ENCODE results near the gene SLC6A19.

SLC6A19 gene

DNA sequence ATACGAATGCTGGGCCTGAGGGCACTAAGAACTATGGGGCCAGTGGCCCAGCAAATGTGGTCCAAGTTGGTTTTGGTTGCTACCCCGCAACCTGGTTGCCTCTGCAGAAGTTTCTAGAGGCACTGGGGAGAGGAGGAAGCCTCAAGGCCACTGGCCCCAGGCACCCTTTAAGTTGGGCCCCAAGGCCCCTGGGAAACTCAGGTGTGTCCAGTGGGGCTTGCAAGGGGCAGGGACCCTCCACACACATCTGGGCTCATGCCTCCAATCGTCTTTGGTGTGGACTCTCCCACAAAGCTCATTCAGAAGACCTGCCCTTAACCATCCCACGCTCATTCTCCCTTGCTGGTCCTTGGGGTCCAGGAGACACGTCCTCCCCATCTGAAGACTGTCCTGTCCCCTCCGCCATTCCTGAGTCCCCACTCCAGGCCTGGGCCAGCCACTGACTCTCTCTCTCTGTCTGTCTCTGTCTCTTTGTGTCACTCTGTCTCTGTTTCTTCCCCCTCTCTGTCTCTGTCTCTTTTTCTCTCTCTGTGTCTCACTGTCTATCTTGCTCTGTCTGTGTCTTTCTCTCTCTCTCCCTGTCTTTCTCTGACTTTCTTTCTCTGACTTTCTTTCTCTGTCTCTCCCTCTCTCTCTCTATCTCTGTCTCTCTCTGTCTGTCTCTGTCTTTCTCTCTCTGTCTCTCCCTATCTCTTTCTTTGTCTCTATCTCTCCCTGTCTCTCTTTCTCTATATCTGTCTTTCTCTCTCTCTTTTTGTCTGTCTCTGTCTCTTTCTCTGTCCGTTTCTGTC, 3.3 kb upstream of the SLC6A19 start:
- Histone ChIP-seq H3K56ac (ENCODE audit: low read length) (no peak overlapping the region), H2AK5ac (ENCODE audit: low read length) (no peak overlapping the region)
- no peak for DNase-seq

DNA sequence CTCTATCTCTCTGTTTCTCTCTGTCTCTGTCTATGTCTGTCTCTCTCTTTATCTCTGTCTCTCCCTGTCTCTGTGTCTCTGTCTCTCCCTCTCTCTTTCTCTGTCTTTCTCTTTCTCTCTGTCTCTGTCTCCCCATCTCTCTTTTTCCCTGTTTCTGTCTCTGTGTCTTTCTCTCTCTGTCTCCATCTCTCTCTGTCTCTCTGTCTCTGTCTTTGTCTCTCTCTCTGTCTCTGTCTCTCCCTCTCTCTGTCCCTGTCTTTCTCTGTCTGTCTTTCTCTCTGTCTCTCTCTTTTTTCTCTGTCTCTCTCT, 2.1 kb upstream of the SLC6A19 start:
- H2BK15ac ChIP-seq (replicated peaks; ENCODE audit: low read depth) = no peak overlapping the region
- no peak overlapping the region for H3K9ac ChIP-seq (ENCODE audit: low read length)
- no peak overlapping the region for H3K23ac ChIP-seq (ENCODE audit: low read length)
- H3K36me3 ChIP-seq (ENCODE audit: control insufficient read depth, insufficient read depth, low read length) = no peaks in the 10 kb centered on the region
- no peak overlapping the region for H3K4ac ChIP-seq (ENCODE audit: low read depth, low read length)
- H3K79me1 ChIP-seq (ENCODE audit: low read length) = no peaks in the 10 kb centered on the region
- H2AK5ac ChIP-seq (ENCODE audit: low read length) = no peak overlapping the region
- DNase-seq = no peak
- no peak overlapping the region for H3K18ac ChIP-seq (ENCODE audit: low read length)
- no peak overlapping the region for H3K4me2 ChIP-seq (ENCODE audit: low read length)
- H4K8ac ChIP-seq (ENCODE audit: low read depth, low read length) = no peak overlapping the region
- H2BK5ac ChIP-seq (ENCODE audit: low read length) = no peak overlapping the region
- no peak overlapping the region for H2BK120ac ChIP-seq (ENCODE audit: low read depth, low read length)
- H3K4me3 ChIP-seq (ENCODE audit: low read length) = no peak overlapping the region
- H3K27ac ChIP-seq (ENCODE audit: low read depth, low read length) = no peak overlapping the region
- no peaks in the 10 kb centered on the region for H3K79me2 ChIP-seq (ENCODE audit: control insufficient read depth, insufficient read depth, low read length)
- H3K27me3 ChIP-seq (ENCODE audit: insufficient read depth, low read length, poor library complexity) = no peaks in the 10 kb centered on the region
- H3K56ac ChIP-seq (ENCODE audit: low read length) = no peak overlapping the region
- no peak overlapping the region for H4K5ac ChIP-seq (ENCODE audit: low read length)
- H3K4me1 ChIP-seq (ENCODE audit: control insufficient read depth, low read depth, low read length) = no peaks in the 10 kb centered on the region

More for the DNA sequence above, 3.3 kb upstream of the SLC6A19 start:
- Histone ChIP-seq H3K9ac (ENCODE audit: low read length) (no peak overlapping the region), H3K27me3 (ENCODE audit: insufficient read depth, low read length, poor library complexity) (no peaks in the 10 kb centered on the region), H3K18ac (ENCODE audit: low read length) (no peak overlapping the region), H3K36me3 (ENCODE audit: control insufficient read depth, insufficient read depth, low read length) (no peaks in the 10 kb centered on the region), H3K4me2 (ENCODE audit: low read length) (no peak overlapping the region), H4K8ac (ENCODE audit: low read depth, low read length) (no peak overlapping the region), H2BK120ac (ENCODE audit: low read depth, low read length) (no peak overlapping the region), H3K4me1 (ENCODE audit: control insufficient read depth, low read depth, low read length) (no peaks in the 10 kb centered on the region), H2BK5ac (ENCODE audit: low read length) (no peak overlapping the region), H3K4me3 (ENCODE audit: low read length) (no peak overlapping the region), H3K79me1 (ENCODE audit: low read length) (no peaks in the 10 kb centered on the region), H4K5ac (ENCODE audit: low read length) (no peak overlapping the region), H3K27ac (ENCODE audit: low read depth, low read length) (no peak overlapping the region), H3K23ac (ENCODE audit: low read length) (no peak overlapping the region), H3K4ac (ENCODE audit: low read depth, low read length) (no peak overlapping the region), H3K79me2 (ENCODE audit: control insufficient read depth, insufficient read depth, low read length) (no peaks in the 10 kb centered on the region), H2BK15ac (replicated peaks; ENCODE audit: low read depth) (no peak overlapping the region)
- WGBS (ENCODE audit: extremely low coverage, insufficient coverage, low lambda C conversion rate) = no CpG with 5 or more reads among the region's 7 CpGs

DNA sequence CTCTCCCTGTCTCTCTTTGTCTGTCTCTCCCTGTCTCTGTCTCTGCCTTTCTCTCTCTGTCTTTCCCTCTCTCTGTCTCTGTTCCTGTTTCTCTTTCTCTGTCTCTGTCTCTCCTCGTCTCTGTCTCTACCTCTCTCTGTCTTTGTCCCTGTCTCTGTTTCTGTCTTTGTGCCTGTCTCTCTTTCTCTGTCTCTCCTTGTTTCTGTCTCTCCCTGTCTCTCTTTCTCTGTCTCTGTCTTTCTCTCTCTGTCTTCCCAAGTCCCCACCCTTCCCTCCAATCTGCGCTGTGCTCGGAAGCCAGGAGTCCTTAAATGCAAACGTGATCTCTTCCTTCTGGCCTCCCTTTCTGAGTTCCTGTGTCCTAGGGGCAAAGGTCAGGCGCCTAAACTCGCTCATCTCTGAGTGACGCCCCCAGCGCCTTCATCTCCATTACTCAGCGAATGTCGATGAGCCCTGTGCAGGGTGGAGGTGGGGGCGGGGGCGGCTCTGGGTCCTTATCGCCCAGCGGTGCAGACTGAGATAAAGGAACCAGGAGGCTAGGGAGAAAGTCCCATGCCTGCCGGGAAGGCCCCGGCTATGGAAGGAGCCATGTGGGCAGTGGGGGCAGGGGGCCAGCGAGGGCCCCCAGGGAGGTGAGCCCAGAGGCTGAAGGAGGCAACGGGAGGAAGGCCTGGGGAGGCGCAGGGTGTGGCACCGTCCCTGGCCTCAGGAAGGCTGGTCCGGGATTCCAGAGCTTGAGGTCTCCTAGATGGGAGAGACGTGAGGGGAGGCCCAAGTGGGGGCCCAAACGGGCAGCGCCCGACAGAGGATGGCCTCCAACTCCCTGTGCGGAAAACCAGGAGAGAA, 1.5 kb upstream of the SLC6A19 start:
- H3K79me1 ChIP-seq (ENCODE audit: low read length) = no peaks in the 10 kb centered on the region
- peak; percentile 43 for DNase-seq
- H2AK5ac ChIP-seq (ENCODE audit: low read length) = no peak overlapping the region
- H3K23ac ChIP-seq (ENCODE audit: low read length) = no peak overlapping the region
- H3K4ac ChIP-seq (ENCODE audit: low read depth, low read length) = no peak overlapping the region
- H2BK15ac ChIP-seq (replicated peaks; ENCODE audit: low read depth) = no peak overlapping the region
- H3K36me3 ChIP-seq (ENCODE audit: control insufficient read depth, insufficient read depth, low read length) = no peaks in the 10 kb centered on the region
- no peaks in the 10 kb centered on the region for H3K79me2 ChIP-seq (ENCODE audit: control insufficient read depth, insufficient read depth, low read length)
- H3K56ac ChIP-seq (ENCODE audit: low read length) = peak overlapping the region; percentile 25
- no peak overlapping the region for H3K4me2 ChIP-seq (ENCODE audit: low read length)
- H3K27me3 ChIP-seq (ENCODE audit: insufficient read depth, low read length, poor library complexity) = no peaks in the 10 kb centered on the region
- H3K4me1 ChIP-seq (ENCODE audit: control insufficient read depth, low read depth, low read length) = no peaks in the 10 kb centered on the region
- H3K4me3 ChIP-seq (ENCODE audit: low read length) = no peak overlapping the region
- no peak overlapping the region for H3K27ac ChIP-seq (ENCODE audit: low read depth, low read length)
- no peak overlapping the region for H2BK5ac ChIP-seq (ENCODE audit: low read length)
- no peak overlapping the region for H2BK120ac ChIP-seq (ENCODE audit: low read depth, low read length)
- WGBS (ENCODE audit: extremely low coverage, insufficient coverage, low lambda C conversion rate) = no CpG with 5 or more reads among the region's 26 CpGs
- H4K5ac ChIP-seq (ENCODE audit: low read length) = no peak overlapping the region
- no peak overlapping the region for H3K9ac ChIP-seq (ENCODE audit: low read length)
- no peak overlapping the region for H3K18ac ChIP-seq (ENCODE audit: low read length)
- H4K8ac ChIP-seq (ENCODE audit: low read depth, low read length) = no peak overlapping the region

DNA sequence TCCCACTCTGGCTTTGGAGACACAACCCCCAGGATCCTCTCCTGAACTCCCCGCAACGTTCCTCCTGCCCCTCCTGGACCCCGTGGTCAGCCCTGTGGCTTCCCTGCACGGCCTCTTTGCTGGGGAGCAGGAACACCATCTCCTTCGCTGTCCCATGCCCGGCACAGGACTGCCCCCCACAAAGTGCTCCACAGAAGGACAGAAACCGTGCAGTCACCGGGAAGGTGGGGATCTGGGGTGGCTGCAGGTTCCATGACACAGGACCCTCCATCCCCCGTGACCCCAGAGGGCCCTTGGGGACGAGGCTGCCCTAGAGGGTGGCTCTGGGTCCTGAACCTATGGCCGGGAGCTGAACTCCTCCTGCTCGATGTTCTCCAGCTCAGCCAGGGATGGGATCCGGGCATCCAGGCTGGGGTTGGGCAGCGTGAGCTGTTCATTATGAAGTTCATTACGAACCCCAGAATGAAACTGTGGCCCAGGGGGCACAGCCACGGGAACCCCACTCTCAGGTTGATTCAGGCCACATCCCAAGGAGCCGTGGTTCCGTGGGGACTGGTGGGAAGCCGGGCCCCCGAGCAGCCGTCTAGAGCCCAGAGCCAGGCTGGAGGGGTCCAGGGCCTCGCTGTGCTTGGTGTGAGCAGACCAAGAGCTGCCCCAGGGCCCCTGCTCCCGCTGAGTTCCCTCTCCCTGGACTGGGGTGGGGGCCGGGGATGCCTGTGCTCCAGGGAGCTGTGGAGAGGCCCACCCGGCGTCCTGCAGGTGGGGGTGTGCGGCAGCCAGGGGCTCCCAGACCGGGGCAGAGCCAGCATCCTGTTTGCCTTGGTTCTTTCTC, 684 bp upstream of the SLC6A19 start:
- no peaks in the 10 kb centered on the region for H3K4me1 ChIP-seq (ENCODE audit: control insufficient read depth, low read depth, low read length)
- no peak overlapping the region for H2BK120ac ChIP-seq (ENCODE audit: low read depth, low read length)
- H4K5ac ChIP-seq (ENCODE audit: low read length) = no peak overlapping the region
- H3K4me2 ChIP-seq (ENCODE audit: low read length) = no peak overlapping the region
- H2BK15ac ChIP-seq (replicated peaks; ENCODE audit: low read depth) = no peak overlapping the region
- no peaks in the 10 kb centered on the region for H3K36me3 ChIP-seq (ENCODE audit: control insufficient read depth, insufficient read depth, low read length)
- H2AK5ac ChIP-seq (ENCODE audit: low read length) = no peak overlapping the region
- no peaks in the 10 kb centered on the region for H3K27me3 ChIP-seq (ENCODE audit: insufficient read depth, low read length, poor library complexity)
- H3K9ac ChIP-seq (ENCODE audit: low read length) = no peak overlapping the region
- no peak overlapping the region for H2BK5ac ChIP-seq (ENCODE audit: low read length)
- WGBS (ENCODE audit: extremely low coverage, insufficient coverage, low lambda C conversion rate) = no CpG with 5 or more reads among the region's 28 CpGs
- no peak overlapping the region for H3K4ac ChIP-seq (ENCODE audit: low read depth, low read length)
- DNase-seq = no peak
- peak overlapping the region; percentile 10 for H3K56ac ChIP-seq (ENCODE audit: low read length)
- no peaks in the 10 kb centered on the region for H3K79me2 ChIP-seq (ENCODE audit: control insufficient read depth, insufficient read depth, low read length)
- H3K18ac ChIP-seq (ENCODE audit: low read length) = no peak overlapping the region
- H3K27ac ChIP-seq (ENCODE audit: low read depth, low read length) = no peak overlapping the region
- H3K23ac ChIP-seq (ENCODE audit: low read length) = no peak overlapping the region
- H3K4me3 ChIP-seq (ENCODE audit: low read length) = no peak overlapping the region
- no peak overlapping the region for H4K8ac ChIP-seq (ENCODE audit: low read depth, low read length)
- no peaks in the 10 kb centered on the region for H3K79me1 ChIP-seq (ENCODE audit: low read length)

DNA sequence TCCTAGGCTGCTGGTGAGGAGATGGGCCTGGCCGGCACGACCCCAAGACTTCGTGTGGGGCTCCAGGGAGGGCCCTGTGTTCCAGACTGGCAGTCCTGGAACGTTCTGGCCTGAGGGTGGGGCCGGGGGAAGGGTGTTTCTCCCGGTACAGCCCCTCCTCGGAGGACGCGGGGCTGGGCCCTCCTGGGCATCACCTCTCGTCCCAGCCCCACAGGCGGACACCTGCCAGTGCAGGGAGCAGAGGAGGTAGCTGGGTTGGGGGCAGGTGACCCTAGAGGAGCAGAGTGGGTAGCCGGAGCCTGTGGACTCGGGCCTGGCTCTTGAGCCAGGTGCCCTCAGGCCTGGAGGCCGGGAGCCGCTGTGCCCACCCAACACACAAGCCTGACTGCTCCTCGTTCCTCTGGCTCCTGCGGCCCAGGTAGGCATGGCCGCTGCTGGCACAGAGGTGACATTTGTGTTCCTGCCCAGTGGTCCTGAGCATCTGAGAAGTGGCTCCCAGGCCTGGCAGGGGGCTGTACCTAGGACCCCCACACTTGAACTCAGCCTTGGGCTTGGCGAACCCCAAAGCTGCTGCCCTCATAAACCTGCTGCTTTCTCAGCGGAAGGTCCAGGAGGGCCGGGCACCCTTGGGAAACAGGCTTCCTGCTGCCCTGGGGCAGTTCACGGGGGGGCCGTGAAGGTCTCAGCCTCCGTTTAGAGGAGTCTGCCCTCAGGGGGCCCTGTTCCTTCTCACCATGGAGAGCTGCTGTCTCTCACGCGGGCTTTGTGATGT, 817 bp downstream of the SLC6A19 start:
- no peak overlapping the region for H2BK5ac ChIP-seq (ENCODE audit: low read length)
- H3K27ac ChIP-seq (ENCODE audit: low read depth, low read length) = no peak overlapping the region
- no peaks in the 10 kb centered on the region for H3K79me1 ChIP-seq (ENCODE audit: low read length)
- H3K27me3 ChIP-seq (ENCODE audit: insufficient read depth, low read length, poor library complexity) = no peaks in the 10 kb centered on the region
- no peak overlapping the region for H2BK15ac ChIP-seq (replicated peaks; ENCODE audit: low read depth)
- no peaks in the 10 kb centered on the region for H3K4me1 ChIP-seq (ENCODE audit: control insufficient read depth, low read depth, low read length)
- H2BK120ac ChIP-seq (ENCODE audit: low read depth, low read length) = no peak overlapping the region
- no peak overlapping the region for H3K4ac ChIP-seq (ENCODE audit: low read depth, low read length)
- no peak overlapping the region for H4K5ac ChIP-seq (ENCODE audit: low read length)
- no peaks in the 10 kb centered on the region for H3K36me3 ChIP-seq (ENCODE audit: control insufficient read depth, insufficient read depth, low read length)
- no CpG with 5 or more reads among the region's 26 CpGs for WGBS (ENCODE audit: extremely low coverage, insufficient coverage, low lambda C conversion rate)
- no peak overlapping the region for H3K23ac ChIP-seq (ENCODE audit: low read length)
- H4K8ac ChIP-seq (ENCODE audit: low read depth, low read length) = no peak overlapping the region
- H3K9ac ChIP-seq (ENCODE audit: low read length) = no peak overlapping the region
- no peak overlapping the region for H2AK5ac ChIP-seq (ENCODE audit: low read length)
- H3K56ac ChIP-seq (ENCODE audit: low read length) = no peak overlapping the region
- no peak overlapping the region for H3K4me2 ChIP-seq (ENCODE audit: low read length)
- H3K18ac ChIP-seq (ENCODE audit: low read length) = no peak overlapping the region
- H3K4me3 ChIP-seq (ENCODE audit: low read length) = no peak overlapping the region
- no peak for DNase-seq
- H3K79me2 ChIP-seq (ENCODE audit: control insufficient read depth, insufficient read depth, low read length) = no peaks in the 10 kb centered on the region

Measured in mesendoderm (in vitro differentiated cells).